Measurements from ENCODE around the gene NUDT4. TPM values are rescaled to one million over a fixed set of nuclear protein-coding genes. Genes with fewer than 3 reads are reported as not detected.
"Not testable (repeated sequence)": the region's sequence is repeated elsewhere in the genome, so short reads cannot be mapped to it uniquely, and the experiment has no call there.

The NUDT4 gene
- total RNA-seq, 1 donor from 2014 or later = 77.5 TPM

DNA sequence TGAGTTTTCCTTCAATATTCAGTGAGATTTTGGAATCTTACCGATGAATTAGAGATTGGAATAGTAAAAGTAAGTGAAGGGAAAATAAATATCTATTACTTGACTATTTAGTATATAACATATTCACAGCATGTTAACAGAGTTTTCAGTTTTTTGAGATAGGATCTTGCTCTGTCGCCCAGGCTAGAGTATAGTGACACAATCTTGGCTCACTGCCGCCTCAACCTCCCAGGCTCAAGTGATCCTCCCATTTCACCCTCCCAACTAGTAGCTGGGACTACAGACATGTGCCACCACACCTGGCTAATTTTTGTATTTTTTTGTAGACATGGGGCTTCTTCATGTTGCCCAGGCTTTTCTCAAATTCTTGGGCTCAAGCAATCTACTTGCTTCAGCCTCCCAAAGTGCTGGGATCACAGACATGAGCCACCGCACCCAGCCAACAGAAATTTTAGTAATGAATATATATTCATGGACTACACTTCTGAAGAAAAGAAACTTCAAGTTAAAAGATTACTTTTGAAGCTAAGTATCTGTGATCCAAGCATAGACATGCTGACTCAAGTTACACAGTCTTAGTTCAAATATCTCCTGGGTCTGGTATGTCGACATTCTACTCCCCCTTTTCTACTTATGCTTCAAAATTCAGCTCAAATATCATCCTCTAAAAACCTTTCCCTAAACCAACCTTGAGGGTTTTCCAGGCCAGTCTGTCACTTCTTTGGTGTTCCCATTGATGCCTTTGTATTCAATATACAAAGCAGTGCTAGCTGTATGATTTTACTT is 50.2 kb downstream of the NUDT4 start:
- no peak for DNase-seq (ENCODE audit: low read depth in 2 of 2)

DNA sequence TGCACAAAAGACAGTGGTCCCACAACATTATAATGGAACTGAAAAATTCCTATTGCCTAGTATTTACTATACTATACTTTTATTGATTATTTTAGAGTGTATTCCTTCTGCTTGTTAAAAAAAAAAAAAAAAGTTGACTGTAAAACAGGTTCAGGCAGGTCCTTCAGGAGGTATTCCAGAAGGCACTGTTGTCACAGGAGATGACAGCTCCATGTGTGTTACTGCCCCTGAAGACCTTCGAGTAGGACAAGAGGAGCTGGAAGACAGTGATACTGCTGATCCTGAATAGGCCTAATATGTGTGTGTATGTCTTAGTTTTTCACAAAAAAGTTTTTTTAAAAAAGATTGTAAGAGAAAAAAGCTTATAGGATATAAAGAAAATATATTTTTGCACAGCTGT is 51.7 kb downstream of the NUDT4 start:
- DNase-seq (ENCODE audit: low read depth in 2 of 2) = no peak

DNA sequence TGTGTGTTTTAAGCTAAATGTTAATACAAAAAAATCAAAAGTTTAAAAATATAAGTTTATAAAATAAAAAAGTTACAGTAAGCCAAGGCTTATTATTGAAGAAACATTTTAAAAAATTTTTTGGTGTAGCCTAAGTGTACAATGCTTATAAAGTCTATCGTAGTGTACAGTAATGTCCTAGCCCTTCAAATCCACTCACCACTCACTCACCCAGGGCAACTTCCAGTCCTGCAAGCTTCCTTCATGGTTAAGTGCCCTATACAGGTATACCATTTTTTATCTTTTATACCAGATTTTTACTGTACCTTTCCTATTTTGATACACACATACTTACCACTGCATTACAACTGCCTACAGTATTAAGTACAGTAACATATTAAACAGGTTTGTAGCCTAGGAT is 52.1 kb downstream of the NUDT4 start:
- DNase-seq (ENCODE audit: low read depth in 2 of 2) = no peak

DNA sequence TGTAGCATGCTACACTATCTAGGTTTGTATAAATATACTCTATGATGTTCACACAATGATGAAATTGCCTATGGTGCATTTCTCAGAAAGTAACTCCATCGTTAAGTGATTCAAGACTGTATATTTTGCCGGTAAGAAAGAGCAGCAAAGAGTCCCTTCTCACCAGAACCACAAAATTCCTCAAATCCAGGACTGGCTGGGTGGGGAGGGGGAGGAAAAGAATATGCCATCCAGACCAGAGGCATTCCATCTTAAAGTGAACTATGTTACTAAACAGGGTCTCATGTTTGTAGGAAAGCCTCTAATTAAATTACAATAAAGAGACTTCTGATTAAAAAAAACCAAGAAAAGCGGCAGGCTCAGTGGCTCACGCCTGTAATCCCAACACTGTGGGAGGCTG is 52.6 kb downstream of the NUDT4 start:
- DNase-seq (ENCODE audit: low read depth in 2 of 2) = no peak

DNA sequence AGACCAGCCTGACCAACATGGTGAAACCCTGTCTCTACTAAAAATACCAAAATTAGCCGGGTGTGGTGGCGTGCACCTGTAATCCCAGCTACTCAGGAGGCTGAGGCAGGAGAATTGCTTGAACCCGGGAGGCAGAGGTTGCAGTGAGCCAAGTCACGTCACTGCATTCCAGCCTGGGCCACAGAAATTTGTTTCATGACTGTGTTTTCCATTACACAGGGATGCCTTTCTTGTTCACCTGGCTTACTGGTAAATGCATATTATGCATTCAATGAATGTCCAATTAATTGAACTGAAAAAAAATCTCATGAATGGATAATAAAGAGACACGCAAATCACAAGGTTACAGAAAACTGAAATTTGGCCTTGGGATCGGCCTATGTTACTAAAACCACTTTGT is 54.3 kb downstream of the NUDT4 start:
- DNase-seq (ENCODE audit: low read depth in 2 of 2) = not testable (repeated sequence)

DNA sequence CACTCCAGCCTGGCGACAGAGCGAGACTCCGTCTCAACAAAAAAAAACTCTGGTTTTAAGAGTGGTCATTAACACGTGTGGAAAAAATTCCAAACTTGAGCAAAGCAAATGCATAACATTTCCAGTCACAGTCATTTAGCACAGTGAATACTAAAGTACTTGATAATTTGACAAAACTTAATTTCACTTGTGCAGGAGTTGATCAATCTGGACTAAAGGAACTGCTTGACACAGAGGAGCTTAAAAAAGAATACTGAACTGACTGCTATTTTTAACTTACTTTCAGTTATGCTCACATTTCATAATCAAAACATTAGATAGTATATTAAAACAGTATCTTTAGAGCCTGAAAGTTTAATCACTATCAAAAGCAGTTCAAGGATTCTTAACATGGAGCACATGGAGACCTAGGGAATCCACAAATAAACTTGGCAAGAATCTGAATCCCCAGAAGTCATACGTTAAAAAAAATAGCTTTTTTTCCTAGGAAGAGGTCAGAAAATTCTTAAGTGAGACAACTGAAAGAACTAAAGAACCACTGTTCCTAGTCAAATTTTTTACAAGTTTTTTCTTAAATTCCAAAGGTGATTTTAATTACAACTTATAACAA is 56.6 kb downstream of the NUDT4 start:
- DNase-seq (ENCODE audit: low read depth in 2 of 2) = no peak

DNA sequence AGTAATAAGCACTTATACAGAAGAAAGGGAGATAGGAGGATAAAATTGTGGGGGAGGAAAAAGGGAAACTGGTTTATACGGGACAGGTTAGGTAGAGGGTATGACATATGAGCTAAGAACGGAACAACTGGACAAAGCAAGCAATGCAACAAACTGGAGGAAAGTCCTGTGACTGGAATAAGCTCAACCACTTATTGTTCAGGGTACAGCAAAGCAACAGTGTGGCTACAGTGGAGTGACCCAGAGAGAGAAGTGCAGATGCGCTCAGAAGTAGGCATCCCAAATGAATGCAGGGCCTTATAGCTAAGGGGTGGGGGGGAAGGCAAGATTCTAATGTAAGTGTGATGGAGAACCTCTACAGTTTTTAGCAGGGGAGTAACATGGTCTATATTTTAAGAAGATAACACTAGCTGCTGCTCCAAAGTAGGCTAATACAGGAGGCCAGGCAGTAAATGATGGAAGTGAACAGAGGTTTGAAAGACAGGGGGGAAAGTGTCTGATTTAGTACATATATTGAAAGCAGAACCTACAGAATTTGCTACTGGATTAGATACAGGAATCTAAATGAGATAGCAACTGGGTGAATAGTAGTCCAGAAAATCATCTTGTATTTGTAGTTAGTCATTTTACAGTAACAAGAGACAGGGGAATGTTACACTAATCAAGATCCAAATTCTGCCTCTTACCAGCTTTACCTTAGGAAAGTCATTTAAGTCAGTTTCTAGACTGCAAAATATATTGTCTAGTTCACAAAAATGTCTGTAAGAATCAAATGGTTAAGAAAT is 60.7 kb downstream of the NUDT4 start:
- DNase-seq (ENCODE audit: low read depth in 2 of 2) = no peak

DNA sequence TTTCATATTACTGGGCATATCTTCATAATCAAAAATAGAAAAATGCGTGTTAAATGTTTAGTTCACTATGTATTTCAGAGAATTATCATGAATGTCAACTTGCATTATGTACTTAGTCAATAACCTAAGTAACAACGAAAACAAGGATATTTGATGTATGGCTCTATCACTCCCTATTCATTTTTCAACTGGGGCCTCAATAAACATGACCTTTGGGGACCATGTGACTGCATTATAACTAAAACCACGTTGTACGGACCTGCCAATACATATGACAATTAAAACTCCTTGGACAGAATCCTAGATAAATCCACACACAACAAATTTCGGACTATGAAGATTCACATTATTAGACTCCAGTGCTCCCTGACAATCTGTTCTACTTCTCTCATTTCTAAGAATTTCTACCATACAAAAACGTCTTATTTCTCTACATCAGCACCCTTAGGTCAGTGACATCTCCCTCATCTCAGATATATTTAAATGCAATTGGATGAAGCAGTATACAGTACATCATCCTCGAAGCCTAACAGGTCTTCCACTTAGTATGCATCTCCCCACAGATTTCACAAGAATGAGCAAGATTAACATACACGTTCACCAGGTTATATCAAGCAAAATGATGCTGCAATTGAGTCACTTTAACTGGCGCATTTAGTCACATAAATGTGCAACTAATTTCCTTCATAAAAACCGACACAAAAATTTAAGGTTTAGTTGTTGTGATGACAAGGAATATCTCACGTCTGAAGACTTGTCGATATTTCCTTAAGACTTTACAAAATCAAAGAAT is 62.5 kb downstream of the NUDT4 start:
- DNase-seq (ENCODE audit: low read depth in 2 of 2) = no peak

DNA sequence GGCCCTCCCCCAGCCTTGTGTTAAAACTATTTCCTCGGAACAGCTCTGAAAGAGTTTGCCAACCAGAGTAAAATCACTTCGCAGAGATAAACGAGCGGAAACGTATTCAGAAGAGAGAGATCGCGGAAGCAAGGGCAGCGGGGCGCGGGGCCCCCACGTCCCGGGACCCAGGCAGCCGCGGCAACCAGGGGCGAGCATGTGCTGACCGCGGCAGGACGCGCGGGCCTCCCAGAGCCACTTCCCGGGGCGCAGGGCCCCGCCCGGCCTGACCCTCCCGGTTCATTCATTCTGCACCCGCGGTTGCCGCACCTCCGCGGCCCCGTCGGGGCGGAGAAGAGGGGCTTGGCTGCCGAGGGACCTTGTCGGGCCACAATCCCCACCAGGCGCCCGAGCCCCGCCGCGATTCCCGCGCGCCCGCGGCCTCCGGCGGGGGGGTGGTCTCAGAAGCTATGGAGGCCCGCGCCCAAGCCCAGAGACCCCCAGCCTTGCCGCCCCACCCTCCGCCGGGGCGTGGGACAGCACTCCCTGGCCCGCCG is 63.4 kb downstream of the NUDT4 start:
- peak in 1 of 2 donors; percentile 32 for DNase-seq (ENCODE audit: low read depth in 2 of 2)

DNA sequence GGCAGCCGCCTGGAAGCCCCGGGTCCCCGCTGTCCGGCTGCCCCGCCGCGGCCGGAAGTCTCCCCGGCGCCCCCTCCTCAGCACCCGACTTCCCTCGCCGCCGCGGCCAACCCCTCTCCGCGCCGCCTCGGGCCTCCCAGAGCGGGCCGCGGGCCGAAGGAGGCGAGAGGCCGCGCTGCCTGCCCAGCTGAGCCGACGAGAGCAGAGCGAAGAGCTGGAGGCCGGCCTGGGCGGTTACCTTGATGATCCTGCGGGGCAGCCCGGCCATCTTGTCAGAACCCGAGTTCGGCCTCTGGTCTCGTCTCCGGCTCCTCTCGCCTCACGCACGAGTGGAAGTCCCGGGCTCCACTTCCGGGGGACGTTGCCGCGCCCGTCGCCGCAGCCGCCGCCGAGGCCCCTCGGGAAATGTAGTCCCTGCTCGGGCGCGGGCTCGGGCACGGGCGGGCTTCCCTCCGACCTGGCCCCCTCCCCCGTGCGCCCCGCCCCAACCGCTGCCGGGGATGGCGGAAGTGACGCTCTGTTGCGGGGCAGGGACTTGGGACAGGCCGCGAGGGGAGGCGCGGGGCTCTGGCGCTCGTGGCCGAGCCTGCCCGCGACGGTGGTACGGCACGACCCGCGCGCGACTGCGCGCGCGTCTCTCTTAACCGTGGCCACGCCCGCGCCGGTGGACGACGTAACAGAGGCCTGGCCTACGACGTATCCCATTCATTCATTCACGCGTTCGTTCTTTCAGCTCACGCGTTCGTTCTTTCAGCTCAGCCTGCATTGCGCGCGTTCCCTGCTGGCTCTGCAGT is 64.1 kb downstream of the NUDT4 start, which contains the start of gene UBE2N:
Gene UBE2N (minus strand): TSS at position 331 of the 794 bp plus-strand sequence. CDS start 63 bp downstream, at position 268.
- peak; percentile 84 to 95 for DNase-seq (ENCODE audit: low read depth in 2 of 2)

DNA sequence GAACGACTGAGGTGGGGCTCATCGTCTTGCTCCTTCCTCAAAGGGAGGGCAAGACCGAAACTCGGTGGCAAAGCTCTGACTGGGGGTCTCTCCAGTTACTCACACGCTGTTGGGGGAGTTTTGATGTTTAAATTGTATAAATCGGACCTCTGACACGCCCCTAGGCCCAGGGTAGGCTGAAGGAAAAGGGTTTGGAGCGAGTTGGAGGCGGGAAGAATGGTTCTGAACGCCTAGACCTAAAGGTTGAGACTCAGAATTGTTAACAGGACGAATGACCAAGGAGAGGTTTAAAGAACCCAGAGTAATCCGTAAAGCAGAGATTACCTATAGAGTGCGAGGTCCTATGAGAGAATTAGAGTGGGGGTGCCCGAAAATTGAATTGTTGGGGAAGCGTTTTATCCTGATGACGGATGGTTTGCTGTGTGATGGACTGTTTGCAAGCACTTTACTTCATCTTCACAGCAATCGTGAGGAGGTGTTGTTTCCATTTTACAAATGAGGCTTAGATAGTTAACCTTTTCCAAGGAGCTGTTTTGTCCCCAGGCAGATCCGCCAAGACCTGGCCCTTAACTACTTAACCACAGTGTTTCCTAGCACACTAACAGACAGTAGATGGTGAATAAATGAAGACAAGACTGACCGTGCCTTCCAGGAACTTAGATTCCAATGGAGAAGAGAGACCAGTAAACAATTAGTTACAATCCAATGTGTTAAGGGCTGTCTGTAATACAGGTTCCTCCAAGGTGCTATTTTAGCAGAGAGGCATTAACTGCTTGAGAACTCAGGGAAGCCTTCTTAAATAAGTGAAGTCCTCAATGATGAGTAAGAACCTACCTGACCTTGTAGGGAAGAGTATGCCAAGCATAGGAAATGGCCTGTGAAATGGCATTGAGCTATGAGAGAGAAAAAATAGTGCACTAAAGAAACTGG is 65.0 kb downstream of the NUDT4 start:
- DNase-seq (ENCODE audit: low read depth in 2 of 2) = no peak

DNA sequence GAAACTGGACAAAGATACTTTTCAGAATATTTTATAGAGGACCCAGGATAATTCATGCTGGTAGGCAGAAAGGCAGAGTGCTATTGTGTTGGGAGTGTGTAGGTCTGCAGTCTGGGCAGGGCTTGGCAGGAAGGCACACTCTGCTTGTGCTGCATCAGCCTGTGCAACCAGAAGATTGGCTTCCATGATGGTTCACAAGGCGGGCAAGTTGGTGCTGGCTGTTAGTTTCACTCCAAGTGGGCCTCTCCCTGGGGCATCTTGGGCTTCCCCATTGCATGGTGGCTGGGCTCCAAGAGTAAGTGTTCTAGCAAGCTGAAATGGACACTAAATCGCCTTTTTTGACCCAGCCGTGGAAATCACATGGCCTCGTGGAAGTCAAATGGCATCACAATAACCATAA is 65.9 kb downstream of the NUDT4 start:
- no peak for DNase-seq (ENCODE audit: low read depth in 2 of 2)

DNA sequence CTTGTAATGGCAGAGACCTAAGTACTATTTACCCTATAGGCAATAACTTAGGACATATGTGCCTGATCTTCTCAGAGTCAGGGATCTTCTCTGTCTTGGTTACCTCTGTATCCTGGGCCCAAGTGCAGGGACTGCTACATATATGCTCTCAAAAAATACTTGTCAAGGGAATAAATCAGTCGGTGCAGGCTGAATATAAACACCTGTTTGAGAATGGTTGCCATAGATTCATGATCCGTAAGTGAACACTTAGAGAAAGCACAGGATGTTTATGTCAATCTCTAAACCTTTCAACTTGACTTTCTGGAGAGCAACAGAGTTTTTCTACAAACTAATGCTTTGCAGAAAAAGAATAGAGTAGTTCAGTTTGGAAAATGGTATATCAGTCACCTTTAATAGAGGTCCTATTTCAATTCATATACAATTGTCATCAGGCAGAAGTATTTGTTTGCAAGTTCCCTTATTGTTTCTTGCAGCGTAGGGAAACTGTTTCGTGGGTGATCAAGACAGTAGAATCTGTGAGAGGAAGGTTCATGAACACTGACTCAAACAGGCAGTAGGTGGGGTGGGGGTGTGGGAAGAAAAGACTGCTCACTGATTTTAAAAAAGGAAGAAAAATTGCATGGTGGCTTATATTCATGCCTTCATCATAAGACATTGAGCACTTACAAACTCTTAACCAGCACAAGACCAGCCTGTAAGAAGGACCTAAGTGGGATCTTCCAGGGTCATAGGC is 70.0 kb downstream of the NUDT4 start:
- DNase-seq (ENCODE audit: low read depth in 2 of 2) = no peak

DNA sequence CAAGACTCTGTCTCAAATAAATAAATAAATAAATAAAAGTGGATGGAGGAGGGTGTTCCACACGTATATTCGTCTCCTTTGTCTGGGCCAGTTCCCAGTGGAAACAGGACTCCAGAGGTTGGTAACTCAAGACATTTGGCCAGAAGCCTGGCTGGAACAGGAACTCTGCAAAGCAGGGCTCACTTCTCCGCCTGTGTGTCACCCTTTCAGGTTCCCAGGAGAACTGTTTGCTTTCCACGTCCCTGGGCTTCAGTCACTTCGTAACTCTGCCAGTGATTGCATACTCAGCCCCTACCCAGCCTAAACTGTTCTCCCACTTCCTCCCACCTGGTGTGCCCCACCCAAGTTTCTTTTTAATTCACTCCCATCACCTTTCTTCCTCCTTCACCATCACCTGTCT is 71.1 kb downstream of the NUDT4 start:
- DNase-seq (ENCODE audit: low read depth in 2 of 2) = no peak

DNA sequence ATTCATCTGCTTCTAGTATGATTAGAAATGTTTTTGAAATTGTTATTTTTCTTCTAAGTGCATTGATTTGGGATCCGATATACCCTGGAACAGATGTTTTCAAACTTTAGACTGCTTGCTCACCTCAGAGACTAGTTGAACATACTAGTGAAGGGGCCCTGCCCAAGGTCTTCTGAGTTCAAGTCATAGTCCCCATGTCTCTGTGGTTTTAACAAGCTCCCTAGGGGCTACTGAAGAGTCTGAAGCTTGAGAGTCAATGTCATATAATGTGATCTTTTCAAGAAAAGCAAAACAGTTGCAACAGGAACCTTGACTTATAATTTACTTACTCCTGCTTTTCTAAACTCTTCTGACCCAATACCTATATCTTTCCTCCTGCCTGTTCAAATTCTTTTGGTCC is 71.6 kb downstream of the NUDT4 start:
- no peak for DNase-seq (ENCODE audit: low read depth in 2 of 2)

DNA sequence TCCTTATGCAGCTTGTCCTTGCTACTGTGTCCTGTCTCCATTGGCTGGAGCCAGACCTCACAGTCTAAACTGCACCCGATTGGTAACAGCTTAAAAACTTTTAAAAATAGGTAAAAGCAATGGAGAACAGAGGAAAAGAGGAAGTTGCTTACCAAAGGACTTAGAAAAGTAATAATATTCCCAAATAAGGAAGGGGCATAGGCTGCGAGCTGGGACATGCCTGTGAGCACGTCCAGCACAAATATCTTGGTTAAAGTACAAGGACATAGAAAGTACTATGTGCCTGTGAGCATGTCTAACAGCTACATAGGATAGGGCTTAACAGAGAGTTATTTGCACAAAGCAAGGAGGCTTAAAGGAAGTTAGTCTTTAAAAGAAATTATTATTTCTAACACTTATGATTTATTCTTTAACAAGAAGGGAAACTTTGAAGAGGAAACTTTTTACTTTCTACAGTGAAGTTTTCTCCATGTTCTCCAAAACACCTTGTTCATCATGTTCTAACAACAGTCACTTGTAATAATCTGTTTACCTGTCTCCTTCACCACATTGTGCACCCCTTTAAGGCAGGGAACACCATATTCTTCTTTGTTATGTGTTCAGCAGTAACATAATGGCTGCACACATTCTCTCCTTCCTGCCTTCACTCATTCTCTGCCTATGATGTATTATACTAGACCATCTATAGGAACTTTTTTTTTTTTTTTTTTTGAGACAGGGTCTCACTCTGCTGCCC is 73.9 kb downstream of the NUDT4 start:
- no peak for DNase-seq (ENCODE audit: low read depth in 2 of 2)

DNA sequence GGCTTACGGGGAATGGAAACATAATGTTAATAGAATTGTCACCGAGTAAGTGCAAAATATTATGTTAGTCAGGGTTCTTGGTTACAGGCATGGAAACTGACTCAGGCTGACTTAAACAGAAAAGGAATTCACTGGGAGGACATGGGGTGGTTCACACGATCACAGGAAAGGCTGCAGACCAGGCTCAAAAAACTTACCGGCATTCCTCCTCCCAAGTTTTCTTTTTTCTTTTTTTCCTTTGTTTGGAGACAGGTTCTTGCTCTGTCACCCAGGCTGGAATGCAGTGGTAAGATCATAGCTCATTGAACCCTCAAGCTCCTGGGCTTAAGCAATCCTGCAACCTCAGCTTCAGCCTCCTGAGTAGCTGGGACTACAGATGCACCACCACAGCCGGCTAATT is 75.9 kb downstream of the NUDT4 start:
- DNase-seq (ENCODE audit: low read depth in 2 of 2) = no peak

DNA sequence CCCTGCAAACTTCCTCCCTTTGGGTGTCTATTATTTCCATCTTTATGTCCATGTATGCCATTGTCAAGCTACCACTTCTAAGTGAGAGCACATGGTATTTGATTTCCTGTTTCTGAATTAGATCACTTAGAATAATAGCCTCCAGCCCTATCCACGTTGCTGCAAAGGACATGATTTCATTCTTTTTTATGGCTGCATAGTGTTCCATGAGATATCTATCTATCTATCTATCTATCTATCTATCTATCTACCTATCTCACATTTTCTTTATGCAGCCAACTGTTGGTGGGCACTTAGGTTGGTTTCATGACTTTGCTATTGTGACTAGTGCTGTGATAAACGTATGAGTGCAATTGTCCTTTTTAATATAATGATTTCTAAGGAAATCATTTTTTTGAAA is 78.4 kb downstream of the NUDT4 start:
- no peak for DNase-seq (ENCODE audit: low read depth in 2 of 2)

All from dermis microvascular lymphatic vessel endothelial cell (primary cell).